Suprapubic skin (tissue), 4 donors: ENCODE measurements around the gene PRIMA1. TPM values are rescaled to one million over a fixed set of nuclear protein-coding genes. Genes with fewer than 3 reads are reported as not detected.

ENCODE experiments used
- DNase-seq, 2 donors: peaks; one replicate each; pipeline ENCODE4 v3.0.0-alpha.2; 2019; ENCODE audit warnings: low spot score in 2 of 2
- H3K27ac ChIP-seq: fragments of 200-600 bp; sonication (generic); one replicate; pipeline ENCODE4 v1.5.1; 2019
- H3K27me3 ChIP-seq: fragments of 200-600 bp; sonication (generic); one replicate; pipeline ENCODE4 v1.5.1; 2019
- H3K36me3 ChIP-seq: fragments of 200-600 bp; sonication (generic); one replicate; pipeline ENCODE4 v1.5.1; 2019
- H3K4me1 ChIP-seq: fragments of 200-600 bp; sonication (generic); one replicate; pipeline ENCODE4 v1.5.1; 2019
- H3K4me3 ChIP-seq: fragments of 200-600 bp; sonication (generic); one replicate; pipeline ENCODE4 v1.5.1; 2019; ENCODE audit warnings: mild to moderate bottlenecking
- H3K9me3 ChIP-seq: fragments of 200-600 bp; sonication (generic); one replicate; pipeline ENCODE4 v1.5.1; 2019
- CTCF ChIP-seq, 2 donors: fragments of 200-600 bp in 1 of 2; fragments of 450-650 bp in 1 of 2; sonication (generic) in 1 of 2; IDR thresholded peaks; one replicate each; pipeline ENCODE4 v1.5.1; 2016 to 2019; ENCODE audit warnings: antibody characterized with exemption in 2 of 2, mild to moderate bottlenecking in 1 of 2, moderate library complexity in 1 of 2
- EP300 ChIP-seq: sonication (generic); formaldehyde crosslinking; IDR thresholded peaks from one replicate; pipeline ENCODE4 v1.6.1; 2017; ENCODE audit warnings: antibody characterized with exemption
- POLR2A ChIP-seq, 2 donors: fragments of 450-650 bp; IDR thresholded peaks; one replicate each; pipeline ENCODE4 v1.6.1; 2017; ENCODE audit warnings: antibody characterized with exemption in 2 of 2, mild to moderate bottlenecking in 2 of 2, moderate library complexity in 2 of 2
- POLR2AphosphoS5 ChIP-seq, 3 donors: sonication (generic); formaldehyde crosslinking; IDR thresholded peaks; one replicate each; pipeline ENCODE4 v1.6.1; 2017; ENCODE audit warnings: antibody characterized with exemption in 3 of 3
- WGBS: methylation state at CpG from one replicate; pipeline ENCODE4 v1.1.5; 2018; 5-methylcytosine and 5-hydroxymethylcytosine counted together
- total RNA-seq, 4 donors: library from RNA; depleted of rRNA; stranded (reverse); fragments of >200 nt; gene quantifications; one replicate each; pipeline ENCODE4 v1.1.0, GENCODE V29; 2016

PRIMA1 gene
- total RNA-seq, 4 donors from 2014 or later, result 3.1 to 6.1 (median 3.6) TPM

DNA sequence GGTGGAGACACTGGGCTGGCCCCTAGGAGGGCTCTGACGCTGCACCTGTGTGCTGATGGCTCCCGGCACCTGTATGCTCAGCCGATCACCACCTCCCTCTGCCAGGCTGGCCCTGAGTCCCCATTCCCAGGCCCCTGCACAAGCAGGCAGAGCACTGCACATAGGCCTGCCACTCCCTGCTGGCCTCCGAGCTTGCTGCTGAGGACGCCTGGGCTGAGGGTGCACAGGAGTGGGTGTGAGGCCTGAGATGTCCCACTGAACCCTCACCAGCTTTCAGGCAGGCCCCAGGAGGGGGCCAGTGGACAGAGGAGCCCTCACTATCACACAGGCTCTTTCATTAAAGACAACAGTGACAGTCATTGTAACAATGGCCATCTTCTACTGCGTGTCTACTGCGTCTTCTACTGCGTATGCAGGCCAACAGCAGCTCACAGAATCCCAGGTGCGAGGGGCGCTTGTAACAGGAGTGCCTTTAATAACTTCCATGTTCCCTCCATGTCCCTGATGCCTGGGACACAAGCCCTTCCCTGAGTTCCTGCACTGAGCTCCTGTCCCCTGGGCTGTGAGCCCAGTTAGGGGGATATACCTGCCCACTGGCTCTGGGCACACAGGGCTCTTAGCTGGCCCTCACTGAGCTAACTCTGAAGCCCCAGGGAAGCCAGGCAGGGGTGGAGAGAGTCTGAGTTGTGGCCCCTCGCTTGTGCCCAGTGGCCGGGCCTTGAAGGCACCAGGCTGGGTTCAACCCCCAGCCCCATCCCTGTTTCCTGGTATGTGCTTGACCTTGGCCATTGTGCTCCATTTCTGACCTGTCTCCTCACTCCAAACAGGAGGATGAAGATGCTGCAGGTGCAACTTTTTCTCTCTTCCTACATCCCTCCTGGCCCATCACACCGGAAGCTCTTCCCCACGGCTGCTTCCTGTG lies 71.3 kb downstream of the PRIMA1 start:
- no peak overlapping the region for H3K4me3 ChIP-seq
- peaks cover 16% of the 10 kb centered on the region for H3K27me3 ChIP-seq
- H3K9me3 ChIP-seq, result no peaks in the 10 kb centered on the region
- H3K4me1 ChIP-seq, result no peaks in the 10 kb centered on the region
- H3K27ac ChIP-seq, result no peak overlapping the region
- TF ChIP-seq POLR2AphosphoS5 (IDR thresholded peaks at IDR 0.05) (no peak), POLR2A (IDR thresholded peaks at IDR 0.05) (no peak), CTCF (IDR thresholded peaks at IDR 0.05) (no peak), EP300 (no peak)
- DNase-seq, result peak in 1 of 2 donors; percentile 71
- H3K36me3 ChIP-seq, result no peaks in the 10 kb centered on the region
- 85% methylated on average over 11 of the region's 14 CpGs for whole genome bisulfite sequencing

DNA sequence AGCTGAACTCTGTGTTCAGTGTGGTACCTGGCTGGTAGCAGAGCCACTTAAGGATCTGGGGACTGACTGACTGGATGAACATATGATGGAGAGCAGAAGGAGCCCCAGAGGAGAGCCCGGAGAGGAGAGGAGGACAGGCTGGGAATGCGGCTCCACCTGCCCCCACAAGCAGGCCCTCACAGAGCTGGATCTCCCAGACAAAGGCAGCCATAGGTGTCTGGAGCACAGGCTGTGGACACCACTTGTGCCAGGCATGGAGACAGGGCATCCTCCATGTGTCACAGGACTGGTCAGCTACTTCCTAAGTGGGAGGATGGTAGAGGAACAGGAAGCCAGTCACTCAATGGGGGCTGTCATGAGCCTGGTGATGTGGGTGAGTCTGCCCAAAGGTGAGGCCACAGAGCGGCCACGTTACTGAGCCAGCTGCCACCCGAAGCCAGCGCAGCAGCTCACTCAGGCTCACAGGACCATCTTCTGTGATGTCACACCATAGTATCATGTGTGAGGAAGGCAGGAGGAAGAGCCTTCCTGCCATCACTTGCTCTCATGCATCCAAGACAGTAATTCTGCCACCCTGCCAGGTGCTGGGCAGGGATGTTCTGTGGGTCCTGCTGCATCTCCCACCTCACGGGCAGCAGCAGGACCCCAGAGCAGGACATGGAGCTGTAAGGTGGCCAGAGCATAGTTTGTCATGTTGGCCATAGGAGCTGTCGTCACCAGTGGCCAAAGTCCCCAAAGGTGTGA lies 72.1 kb downstream of the PRIMA1 start:
- Histone ChIP-seq H3K4me3 (no peak overlapping the region), H3K36me3 (no peaks in the 10 kb centered on the region), H3K27me3 (peaks cover 16% of the 10 kb centered on the region), H3K4me1 (no peaks in the 10 kb centered on the region), H3K27ac (no peak overlapping the region), H3K9me3 (no peaks in the 10 kb centered on the region)
- no peak for DNase-seq
- 93% methylated on average over 2 of the region's 8 CpGs for WGBS
- TF ChIP-seq CTCF (IDR thresholded peaks at IDR 0.05) (no peak), EP300 (no peak), POLR2AphosphoS5 (IDR thresholded peaks at IDR 0.05) (no peak), POLR2A (IDR thresholded peaks at IDR 0.05) (no peak)

- DNase-seq, result no peak
- no peaks in the 10 kb centered on the region for H3K36me3 ChIP-seq
- H3K9me3 ChIP-seq, result no peaks in the 10 kb centered on the region
- H3K4me1 ChIP-seq, result no peaks in the 10 kb centered on the region
- no peak overlapping the region for H3K27ac ChIP-seq
- H3K4me3 ChIP-seq, result no peak overlapping the region
- 67% methylated on average over 13 of the region's 13 CpGs for WGBS
- TF ChIP-seq CTCF (IDR thresholded peaks at IDR 0.05), result no peak
- no peak for TF ChIP-seq EP300
- no peak for TF ChIP-seq POLR2A (IDR thresholded peaks at IDR 0.05)
- TF ChIP-seq POLR2AphosphoS5 (IDR thresholded peaks at IDR 0.05), result no peak
- peaks cover 16% of the 10 kb centered on the region for H3K27me3 ChIP-seq
Measured at GRCh38 chr14:93715279-93715927, 72.9 kb downstream of the PRIMA1 start.

GRCh38 chr14:93714605-93715004 lies 73.7 kb downstream of the PRIMA1 start:
- no peaks in the 10 kb centered on the region for H3K9me3 ChIP-seq
- no peaks in the 10 kb centered on the region for H3K4me1 ChIP-seq
- TF ChIP-seq POLR2AphosphoS5 (IDR thresholded peaks at IDR 0.05) (no peak), POLR2A (IDR thresholded peaks at IDR 0.05) (no peak), EP300 (no peak), CTCF (IDR thresholded peaks at IDR 0.05) (no peak)
- H3K27me3 ChIP-seq, result peaks cover 16% of the 10 kb centered on the region
- H3K4me3 ChIP-seq, result no peak overlapping the region
- no peak for DNase-seq
- H3K27ac ChIP-seq, result no peak overlapping the region
- 65% methylated on average over 7 of the region's 7 CpGs for WGBS
- H3K36me3 ChIP-seq, result no peaks in the 10 kb centered on the region
